GM19467 (cell line): ENCODE results near the gene STK25.

Source experiments
- ATAC-seq: cut with Tn5 transposase; IDR thresholded peaks from one replicate; pipeline ENCODE4 v1.9.1; 2021; ENCODE audit warnings: mild to moderate bottlenecking, moderate library complexity; ENCODE audit not compliant: unreplicated experiment

STK25 gene

DNA sequence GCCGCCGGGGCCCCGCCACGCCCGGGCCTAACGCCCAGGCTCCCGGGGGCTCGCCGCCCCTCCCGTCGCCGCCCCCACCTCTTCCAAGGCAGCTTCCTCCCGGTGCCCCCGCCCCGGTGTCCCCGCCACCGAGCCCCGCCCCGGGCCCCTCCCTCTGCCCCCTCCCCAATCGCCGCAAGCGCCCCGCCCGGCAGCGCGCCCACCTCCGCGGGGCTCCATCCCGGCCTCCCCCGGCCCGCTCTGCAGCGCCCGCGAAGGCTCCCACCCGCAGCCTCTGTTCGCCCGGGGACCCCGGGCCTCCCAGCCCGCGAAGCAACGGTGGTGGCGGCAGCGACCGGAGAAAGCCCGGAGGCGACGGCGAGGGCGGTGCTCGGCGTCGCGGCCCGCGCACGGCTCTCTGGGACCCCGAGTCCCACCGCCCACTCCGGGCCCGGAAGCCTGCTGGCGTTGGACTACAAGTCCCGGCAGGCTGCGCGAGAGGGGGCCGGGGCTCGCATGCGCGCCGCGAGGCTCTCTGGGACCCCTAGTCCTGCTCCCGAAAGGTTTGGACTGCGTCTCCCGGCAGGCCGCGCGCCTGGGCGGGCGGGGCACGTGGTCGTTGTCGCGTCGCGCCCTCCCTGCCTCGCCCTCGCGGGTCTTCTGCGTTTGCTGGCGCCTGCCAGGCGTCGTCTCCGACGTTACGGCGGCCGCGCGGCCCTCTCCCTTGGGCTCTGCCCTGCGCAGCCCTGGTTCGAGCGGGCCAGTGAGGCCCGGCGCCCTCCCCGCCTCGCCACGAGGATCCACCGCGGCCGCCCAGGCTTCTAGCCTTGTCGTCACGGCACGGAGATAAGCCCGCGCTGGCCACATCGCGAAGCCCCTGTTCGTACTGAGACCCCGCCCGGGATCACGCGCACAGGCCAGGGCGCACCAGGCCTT, at the start of gene STK25:
TSS of gene STK25 (minus strand) at position 345 of the 915 bp plus-strand sequence. CDS start 549 bp downstream, outside the sequence.
- ATAC-seq = peak; percentile 86

DNA sequence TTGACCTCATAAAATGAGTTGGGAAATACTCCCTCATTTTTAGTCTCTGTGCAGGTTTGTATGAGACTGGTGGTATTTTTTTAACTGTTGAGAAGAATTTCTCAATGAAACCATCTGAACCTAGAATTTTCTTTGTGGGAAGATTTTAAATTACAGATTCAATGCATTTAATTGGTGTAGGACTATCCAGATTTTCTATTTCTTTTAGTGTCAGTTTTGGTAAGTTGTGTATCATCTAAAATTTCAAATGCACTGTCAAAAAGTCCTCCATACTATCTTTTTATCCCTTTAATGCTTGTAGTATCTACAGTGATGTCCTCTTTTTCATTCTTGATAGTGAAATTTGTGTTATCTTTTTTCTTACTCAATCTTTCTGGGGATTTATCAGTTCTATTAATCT, 48.4 kb upstream of the STK25 start:
- ATAC-seq = no peak

DNA sequence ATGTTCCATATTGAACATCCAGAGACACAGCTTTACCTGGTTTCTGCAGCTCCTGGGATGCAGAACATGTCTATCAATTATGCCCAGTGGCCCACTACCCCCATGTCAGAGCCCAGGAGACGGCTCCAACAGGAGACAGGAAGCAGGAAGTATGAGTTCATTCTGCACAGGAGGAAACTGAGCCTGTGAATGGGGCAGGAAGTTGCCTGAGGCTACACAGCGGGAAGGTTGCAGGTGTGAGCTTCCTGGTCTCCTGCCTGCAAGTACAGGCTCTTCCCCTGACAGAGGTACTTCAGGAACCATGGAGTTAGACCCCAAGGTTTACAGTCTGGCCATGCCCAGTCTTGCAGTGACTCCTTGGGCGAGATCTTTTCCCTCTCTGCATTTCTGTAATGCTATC, 47.3 kb upstream of the STK25 start:
- no peak for ATAC-seq

DNA sequence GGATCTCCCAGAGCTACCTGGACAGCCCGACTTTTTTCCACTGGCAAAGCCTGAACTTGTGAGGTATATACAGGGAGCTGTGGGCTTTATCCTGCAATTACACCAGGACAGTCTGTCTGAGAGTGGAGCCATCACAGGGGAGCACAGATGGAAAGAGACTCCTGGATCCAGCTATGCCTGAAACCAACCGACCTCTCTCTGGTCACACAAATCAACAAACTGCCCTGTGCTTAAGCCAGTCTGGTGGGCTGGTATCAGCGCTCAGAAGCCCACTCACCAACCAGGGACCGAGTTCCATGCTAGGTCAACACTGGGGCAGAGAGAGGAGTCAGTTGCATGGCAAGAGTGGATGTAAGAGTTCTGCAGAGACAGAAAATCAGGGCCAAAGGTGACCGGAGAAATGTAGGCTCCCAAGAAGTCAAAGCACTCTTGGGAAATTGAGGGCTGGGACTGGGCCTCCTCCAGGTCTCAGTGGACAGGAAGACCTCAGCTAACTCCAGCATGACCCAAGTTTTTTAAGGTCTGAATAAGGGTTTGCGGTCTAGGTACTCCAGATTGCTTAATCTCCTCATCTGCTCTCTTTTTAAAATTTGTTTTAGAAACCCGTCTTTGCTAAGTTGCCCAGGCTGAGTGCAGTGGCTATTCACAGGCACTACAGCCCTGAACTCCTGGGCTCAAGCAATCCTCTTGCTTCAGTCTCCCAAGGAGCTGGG, 46.4 kb upstream of the STK25 start:
- ATAC-seq = no peak

DNA sequence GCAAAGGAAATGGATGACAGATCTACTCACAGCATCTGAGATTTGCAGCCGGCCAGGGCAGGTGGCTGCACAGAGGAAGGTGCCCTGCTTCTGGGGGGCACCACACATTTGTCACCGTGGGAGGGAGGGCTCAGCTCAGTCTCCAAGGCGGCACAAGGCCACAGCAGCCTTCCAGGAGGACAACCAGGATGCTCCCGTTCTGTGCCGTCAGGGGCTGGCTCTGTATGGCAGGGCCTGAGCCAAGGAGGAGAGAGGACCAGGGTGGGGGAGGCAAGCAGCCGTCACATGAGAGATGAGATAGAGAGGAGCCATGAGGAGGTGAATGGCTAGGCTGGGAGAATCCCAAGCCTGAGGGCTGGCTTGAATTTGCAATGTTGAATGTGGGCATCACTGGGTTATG, 45.6 kb upstream of the STK25 start:
- ATAC-seq = no peak

DNA sequence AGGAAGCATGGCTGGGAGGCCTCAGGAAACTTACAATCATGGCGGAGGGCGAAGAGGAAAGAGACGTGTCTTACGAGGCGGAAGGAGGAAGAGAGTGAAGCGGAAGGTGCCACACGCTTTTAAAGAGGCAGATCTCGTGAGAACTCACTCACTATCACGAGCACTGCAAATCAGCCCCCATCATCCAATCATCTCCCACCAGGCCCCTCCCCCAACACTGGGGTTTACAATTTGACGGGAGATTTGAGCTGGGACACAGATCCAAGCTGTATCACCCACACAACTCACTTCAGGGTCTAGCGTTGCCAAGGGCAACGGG, 45.1 kb upstream of the STK25 start:
- no peak for ATAC-seq

DNA sequence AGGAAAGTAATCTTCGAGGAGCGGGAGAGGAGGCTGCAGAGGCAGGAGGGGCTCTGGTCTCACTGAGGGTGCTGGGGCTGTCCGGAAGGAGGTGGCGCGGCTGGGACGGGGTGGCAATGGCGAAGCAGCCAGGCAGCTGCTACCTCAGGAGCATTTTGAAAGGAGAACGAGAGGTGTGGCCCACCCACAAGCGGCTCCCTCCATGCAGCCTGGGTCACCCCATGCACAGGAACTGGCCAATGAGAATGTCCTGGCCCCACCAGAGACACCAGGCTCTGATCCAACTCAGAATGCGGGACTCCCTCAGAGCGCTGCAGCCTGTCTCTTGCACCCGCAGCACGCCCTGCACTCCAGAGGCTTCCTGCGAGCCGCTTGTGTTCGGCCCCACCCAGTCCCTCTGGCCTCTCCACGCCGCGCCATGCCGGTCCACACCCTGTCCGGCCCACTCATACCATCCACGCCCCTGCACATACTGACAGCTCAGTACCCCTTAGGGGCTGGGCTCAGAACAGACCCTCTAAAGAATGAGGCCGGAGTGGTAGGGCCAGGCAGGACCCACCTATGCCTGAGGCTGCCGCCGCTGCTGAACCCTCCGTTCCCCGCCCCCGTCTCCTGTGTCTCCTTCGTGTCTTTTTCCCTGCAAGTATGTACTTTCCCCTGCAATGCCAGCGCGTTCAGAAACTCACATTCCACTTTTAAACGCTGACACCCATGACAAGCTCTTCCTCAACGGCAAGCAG, 43.8 kb upstream of the STK25 start:
- ATAC-seq = no peak

DNA sequence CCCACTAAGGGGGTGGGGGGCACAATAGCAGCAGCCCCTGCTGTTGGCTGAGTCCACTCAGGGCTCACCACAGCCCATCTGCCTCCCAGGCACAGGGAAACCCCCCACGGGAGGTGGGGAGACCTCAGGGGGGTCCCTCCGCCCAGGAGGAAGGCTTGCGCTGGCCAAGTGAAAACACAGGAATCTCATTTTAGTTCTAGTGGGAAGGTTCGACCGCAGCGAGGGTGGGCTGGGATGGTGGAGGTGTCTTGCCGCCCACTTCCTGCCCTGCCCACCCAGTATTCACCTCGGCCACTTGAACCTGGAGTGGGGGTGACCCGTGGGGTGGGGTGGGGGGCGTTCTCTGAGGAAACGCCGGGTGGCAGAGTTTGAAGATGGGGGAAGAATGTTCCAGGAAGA, 43.2 kb upstream of the STK25 start:
- ATAC-seq = no peak

DNA sequence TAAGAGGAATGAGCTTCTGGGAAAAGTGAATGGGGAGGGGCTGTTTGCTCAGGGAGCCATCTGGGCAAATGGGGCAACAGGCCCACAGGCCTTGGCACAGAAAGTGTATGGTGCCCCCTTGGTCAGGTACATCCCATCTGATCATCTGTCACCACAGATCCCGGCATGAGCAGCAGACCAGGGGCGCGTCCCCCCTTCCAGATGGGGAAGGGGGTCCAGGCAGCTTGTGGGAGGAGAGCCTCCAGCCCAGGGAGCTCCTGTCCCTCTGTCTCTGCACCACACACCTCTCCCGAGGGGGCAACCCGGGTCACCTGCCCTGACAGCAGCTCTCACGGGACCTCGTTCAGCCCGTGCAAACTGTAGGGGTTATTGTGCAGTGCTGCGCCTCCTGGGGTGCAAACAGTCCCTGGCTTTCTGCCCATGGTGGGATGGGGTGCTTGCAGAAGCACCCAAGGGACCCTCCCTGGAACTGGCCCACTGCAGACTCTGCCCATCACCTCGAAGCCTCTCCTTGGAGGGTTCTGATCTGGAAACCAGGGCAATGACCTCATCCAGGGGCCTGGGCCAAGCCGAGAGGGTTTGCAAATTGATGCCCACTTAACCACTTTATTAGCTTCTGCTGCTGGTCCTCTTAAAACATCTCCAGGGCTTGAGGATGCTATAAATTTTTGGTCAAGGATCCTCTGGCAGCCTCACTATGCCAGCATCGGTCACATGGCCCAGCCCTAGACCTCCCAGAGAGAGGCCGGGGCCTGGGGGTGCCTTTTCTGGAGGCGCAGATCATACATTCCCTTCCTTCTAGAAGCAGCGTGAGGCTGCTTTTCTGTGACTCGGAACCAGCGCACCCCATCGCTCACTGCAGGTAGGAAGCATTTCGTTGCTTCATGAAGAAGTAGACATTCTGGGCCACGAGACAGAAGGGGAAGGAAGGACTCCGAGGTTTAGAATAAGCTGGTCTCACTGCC, 42.5 kb upstream of the STK25 start:
- ATAC-seq = no peak

DNA sequence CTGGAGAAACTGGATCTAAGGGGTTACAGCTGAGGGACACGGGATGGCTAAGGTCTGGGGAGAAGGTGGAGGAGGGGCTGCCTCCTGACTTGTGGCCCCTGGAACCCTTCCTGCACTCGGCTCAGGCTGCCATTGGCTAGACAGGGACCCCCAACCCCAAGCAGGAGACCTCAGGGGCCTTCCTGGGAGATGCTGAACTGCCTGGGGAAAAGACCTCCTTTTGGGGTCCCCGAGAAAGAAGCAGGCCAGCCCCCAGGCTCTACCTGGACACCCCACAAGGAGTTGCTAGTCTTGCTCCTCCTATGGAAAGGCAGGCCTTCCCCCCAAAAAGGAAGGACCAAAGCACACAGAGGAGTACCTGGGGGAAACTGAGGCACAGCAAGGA, 40.1 kb upstream of the STK25 start:
- ATAC-seq = no peak

DNA sequence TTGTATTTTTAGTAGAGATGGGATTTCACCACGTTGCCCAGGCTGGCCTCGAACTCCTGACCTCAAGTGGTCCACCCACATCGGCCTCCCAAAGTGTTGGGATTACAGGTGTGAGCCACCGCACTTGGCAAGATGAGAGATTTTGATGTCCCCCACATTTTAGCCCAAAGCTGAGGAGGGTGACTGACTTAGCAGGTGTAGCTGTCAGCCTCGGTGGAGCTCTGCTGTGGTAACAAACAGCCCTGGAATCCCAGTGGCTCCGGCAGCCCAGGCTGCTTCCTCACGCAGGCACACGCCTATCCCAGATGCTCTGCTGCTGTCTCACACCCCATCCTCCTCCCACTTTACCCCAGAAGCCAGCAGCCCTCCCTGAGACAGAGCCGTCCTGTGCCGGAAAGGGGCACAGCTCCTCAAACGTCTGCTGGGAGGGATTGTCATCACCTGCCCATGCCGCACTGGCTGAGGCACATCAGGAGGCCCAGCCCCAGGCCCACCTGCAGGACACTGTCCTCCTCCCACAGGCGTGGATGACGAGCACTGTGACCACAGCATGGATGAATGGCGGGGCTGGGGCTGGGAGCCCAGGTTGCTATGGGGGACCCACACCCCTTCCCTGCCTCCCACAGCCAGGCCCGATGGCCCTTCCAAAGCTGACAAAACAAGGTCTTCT, 39.5 kb upstream of the STK25 start:
- no peak for ATAC-seq

DNA sequence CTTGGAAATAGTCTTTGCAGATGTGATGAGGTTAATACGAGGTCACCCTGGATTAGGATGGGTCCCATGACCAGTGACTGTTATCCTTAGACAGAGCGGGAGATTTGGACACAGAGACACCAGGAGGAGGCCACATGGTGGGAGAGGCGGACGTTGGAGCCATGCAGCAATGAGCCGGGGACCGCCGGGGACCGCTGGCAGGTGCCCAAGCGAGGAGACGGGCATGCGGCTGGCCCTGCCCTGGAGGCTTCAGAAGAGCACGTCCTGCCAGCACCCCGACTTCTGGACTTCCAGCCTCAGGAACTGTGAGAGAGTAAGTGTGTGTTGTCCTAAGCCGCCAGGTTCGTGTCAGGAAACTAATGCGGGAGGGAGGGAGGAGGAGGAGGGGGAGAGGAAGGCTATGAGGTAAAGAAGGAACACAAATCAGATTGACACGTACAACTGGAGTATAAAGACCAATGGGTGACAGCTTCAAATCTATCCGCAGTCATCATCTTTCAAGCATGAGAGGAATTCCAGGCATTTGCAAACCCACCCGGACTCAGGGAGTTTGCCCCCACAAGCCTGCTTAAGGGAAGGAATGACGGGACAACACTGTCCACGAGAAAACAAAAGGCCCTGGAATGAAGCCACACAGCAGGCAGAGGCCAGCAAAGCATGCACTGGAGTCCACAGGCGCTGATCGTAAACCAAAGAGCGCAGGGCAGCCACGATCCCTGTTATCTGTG, 38.6 kb upstream of the STK25 start:
- no peak for ATAC-seq

DNA sequence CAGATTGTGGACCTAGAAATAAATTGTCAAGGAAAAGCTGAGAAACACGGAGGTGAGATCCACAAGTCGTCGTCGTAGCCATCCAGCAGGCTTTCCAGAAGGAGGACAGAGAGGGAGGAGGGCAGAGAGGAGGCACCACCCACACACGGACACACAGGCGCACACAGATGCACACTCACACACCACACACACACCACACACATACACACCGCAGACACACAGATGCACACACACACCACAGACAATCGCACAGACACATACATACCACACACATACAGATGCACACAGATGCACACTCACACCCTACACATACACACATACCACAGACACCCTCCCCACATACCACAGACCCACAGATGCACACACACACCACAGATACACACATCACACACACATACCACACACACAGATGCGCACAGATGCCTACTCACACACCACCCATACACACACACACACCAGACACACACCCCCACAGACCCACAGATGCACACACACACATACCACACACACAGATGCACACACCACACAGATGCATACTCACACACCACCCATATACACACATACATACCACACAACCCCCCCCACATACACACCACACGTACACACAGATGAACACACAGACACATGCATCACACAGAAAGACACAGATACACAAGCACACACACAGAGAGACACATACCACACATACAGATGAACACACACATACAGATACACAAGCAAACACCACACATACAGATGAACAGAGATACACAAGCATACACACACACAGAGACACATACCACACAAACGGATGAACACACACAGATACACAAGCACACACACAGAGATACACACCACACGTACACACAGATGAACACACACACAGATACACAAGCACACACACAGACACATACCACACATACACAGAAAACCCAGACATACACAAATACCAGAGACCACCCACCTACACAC, 37.4 kb upstream of the STK25 start:
- ATAC-seq = no peak

DNA sequence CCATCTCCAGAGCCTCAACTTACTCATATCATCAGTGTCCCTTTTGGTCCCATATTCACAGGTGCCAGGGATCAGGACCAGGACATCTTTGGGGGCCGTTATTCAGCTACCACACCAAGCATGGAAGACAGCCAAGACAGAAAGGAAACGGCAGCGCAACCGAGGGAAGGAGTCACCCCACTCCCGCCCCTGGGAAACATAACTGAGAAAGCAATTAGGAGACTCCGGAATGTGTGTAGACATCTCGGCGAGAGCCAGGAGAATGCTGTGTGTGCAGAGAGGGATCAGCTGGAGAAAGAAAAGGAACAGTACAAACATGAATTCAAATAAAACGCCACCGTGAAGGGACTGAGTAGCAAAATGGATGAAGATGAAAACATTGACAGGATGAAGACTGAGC, 36.7 kb upstream of the STK25 start:
- ATAC-seq = no peak

DNA sequence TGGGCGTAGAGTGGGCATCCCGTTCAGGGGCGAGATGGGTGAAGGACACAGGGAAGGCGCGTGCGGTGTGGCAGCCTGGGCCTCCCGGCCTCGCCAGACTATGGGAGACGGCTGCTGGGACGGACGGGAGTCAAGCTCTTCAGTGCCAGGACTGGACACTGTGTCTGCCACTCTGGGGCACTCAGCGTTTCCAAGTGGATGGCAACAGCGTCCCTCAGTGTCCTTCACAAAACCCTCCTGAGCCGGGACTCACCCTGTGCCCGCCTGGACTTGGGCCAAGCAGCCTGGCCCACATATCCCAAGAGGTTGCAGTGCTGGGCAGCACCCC, 33.9 kb upstream of the STK25 start:
- no peak for ATAC-seq

DNA sequence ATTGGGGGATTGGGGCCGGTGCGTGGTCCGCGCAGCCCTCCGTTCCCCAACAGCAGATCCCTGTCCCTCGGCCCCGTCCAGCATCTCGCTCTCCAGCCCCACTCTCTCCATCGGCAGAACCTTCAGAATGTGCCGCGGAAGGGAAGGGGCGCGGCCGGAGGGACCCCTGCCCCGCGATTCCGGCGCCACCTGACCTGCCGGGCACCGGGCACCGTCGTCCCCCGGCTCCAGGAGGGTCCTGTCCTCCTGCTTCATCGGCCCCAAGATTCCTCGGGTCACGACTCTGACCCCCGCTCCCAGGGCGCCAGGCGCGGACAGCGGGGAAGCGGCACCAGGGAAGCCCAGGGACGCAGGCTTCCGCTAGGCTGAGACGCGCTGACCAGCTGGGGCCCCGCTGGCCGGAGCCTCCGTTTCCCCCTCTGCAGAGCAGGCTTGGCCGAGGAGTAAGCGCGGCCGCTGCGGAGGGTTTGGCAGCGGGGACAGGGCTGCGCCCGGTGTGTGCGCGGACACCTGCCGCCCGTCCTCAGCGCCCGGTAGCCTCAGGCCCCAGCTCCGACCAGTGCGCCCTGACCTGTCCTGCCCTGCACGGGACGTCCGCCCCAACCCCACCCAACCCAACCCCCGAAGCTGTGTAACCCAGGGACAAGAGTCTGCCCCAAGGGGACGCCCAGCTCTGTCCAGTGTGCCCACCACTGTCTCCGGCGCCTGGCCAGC, 33.3 kb upstream of the STK25 start:
- ATAC-seq = no peak

DNA sequence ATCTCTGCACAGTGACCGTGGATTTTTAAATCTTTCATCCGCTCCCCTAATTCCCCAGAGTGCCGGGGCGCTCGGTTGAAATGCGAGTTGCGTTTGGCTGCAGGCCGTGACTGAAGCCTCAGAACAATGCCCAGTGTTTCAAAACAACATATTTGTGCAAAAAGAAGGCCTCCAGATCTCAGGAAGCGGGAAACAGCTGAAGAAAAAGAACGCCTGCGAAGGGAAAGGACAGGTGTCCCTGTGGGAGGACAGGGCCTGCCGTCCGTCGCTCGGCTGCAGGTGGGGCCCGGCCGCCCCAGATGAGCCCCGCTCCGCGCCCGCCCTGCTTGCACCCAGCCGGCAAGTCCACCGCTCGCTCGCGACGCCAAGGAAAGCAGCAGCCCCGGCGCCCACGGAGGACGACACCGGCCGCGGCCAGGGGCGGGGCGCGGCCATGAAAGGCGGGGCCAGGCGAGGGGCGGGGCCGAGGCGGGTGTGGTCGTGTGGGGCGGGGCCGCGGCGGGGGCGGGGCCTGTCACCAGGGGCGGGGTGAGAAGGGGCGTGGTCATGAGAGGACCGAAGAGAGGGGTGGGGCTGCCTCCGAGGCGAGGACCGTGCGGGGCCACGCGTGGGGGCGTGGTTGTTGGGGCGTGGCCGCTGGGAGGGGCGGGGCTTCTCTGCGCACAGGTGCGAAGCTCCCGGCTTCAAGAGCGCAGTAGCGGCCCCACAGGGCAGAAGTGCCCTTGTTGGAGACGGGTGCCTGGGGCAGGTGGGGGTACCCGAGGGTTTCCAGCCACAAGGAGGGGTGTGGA, 32.6 kb upstream of the STK25 start:
- ATAC-seq = no peak
